Activated B cell treated with CpG ODN at 0.5 μM for 24 hours (primary cell): ENCODE data around the gene SDR42E2. TPM values are rescaled to one million over a fixed set of nuclear protein-coding genes. Genes with fewer than 3 reads are reported as not detected.

Source experiments
- ATAC-seq: fragments of 200-7000 bp; cut with Tn5 transposase; one replicate; pipeline ENCODE4 v1.10.0; 2021; ENCODE audit warnings: low read depth, mild to moderate bottlenecking, moderate library complexity
- CTCF ChIA-PET: fragments of 350-600 bp; sonication (Branson Sonifier 250); formaldehyde crosslinking; loops from one replicate; lab custom pipeline; 2021; ENCODE audit warnings: antibody characterized with exemption; lab: Charles Lee
- POLR2A ChIA-PET: fragments of 350-600 bp; sonication (Branson Sonifier 250); formaldehyde crosslinking; loops from one replicate; lab custom pipeline; 2021; ENCODE audit warnings: antibody characterized with exemption; lab: Charles Lee
- DNase-seq: peaks from one replicate; pipeline ENCODE4 v3.0.0; 2022
- H3K27ac Mint-ChIP-seq: one replicate; pipeline ENCODE4 v1.8.0; 2020; ENCODE audit warnings: mixed read lengths
- H3K27me3 Mint-ChIP-seq: one replicate; pipeline ENCODE4 v1.8.0; 2021; ENCODE audit warnings: mixed read lengths
- H3K36me3 Mint-ChIP-seq: one replicate; pipeline ENCODE4 v1.8.0; 2021; ENCODE audit warnings: low read depth, mixed read lengths
- H3K4me1 Mint-ChIP-seq: one replicate; pipeline ENCODE4 v1.8.0; 2021; ENCODE audit warnings: mixed read lengths
- H3K4me3 Mint-ChIP-seq: one replicate; pipeline ENCODE4 v1.8.0; 2020; ENCODE audit warnings: mild to moderate bottlenecking, mixed read lengths
- H3K9me3 Mint-ChIP-seq: one replicate; pipeline ENCODE4 v1.8.0; 2020; ENCODE audit warnings: mixed read lengths
- CTCF ChIP-seq: fragments of 200-600 bp; IDR thresholded peaks from one replicate; pipeline ENCODE4 v1.8.0; 2022; ENCODE audit warnings: antibody characterized with exemption, mild to moderate bottlenecking
- intact Hi-C: fragments of 100-400 bp; cut with micrococcal nuclease; formaldehyde crosslinking; loops from one replicate; pipeline ENCODE4 v1.15.1; 2024
- total RNA-seq: library from RNA; stranded (reverse); gene quantifications from 2 replicates; pipeline ENCODE4 v1.2.3, GENCODE V29; 2022

SDR42E2 gene
- total RNA-seq, 1 donor from 2014 or later = 0.18 TPM

- Mint-ChIP-seq H3K9me3 (no peaks in the 10 kb centered on the region), H3K36me3 (peaks cover 12% of the 10 kb centered on the region), H3K4me1 (peaks cover 20% of the 10 kb centered on the region), H3K27me3 (no peaks in the 10 kb centered on the region), H3K27ac (no peak overlapping the region), H3K4me3 (no peak overlapping the region)
- intact Hi-C loops = no loop called here
- ChIA-PET POLR2A (no interaction called here), CTCF (interaction anchor here (2.3 kb wide), 1 partner anchor 35 kb away, joined by 8 read pairs; the partner anchor contains the start of gene EEF2K)
- TF ChIP-seq CTCF = no peak
- DNase-seq = no peak
- ATAC-seq = no peak
These were observed 77.9 kb downstream of the SDR42E2 start for GRCh38 chr16:22240023-22240710.

Other genes with a start within 250 kb of the SDR42E2 start
- gene UQCRC2, start 209.1 kb upstream of the SDR42E2 start, total RNA-seq = 207 and 230 TPM in 2 replicates
- not detected in 2 replicates for gene PDZD9, start 161.4 kb upstream of the SDR42E2 start, total RNA-seq
- 14.3 and 21.3 TPM in 2 replicates for gene MOSMO, start 154.4 kb upstream of the SDR42E2 start, total RNA-seq
- 0.53 and 0.54 TPM in 2 replicates for gene VWA3A, start 70.0 kb upstream of the SDR42E2 start, total RNA-seq
- gene EEF2K, start 43.8 kb downstream of the SDR42E2 start, total RNA-seq = 26.5 and 29.7 TPM in 2 replicates
- 92.3 and 97.1 TPM in 2 replicates for gene POLR3E, start 134.9 kb downstream of the SDR42E2 start, total RNA-seq
- gene CDR2, start 212.1 kb downstream of the SDR42E2 start, total RNA-seq = 6.2 and 6.7 TPM in 2 replicates